IPS-18c (cell line): ENCODE results near the gene KYAT1.
"Not testable (repeated sequence)": the region's sequence is repeated elsewhere in the genome, so short reads cannot be mapped to it uniquely, and the experiment has no call there.

Experiments used
- H3K4me3 ChIP-seq: 2 replicates; pipeline ENCODE4 v1.7.0; 2013; ENCODE audit warnings: low read depth, mild to moderate bottlenecking, low read length, moderate library complexity; ENCODE audit not compliant: insufficient read depth
- H3K9me3 ChIP-seq: one replicate; pipeline ENCODE4 v1.6.1; 2013; ENCODE audit warnings: mild to moderate bottlenecking, low read length, moderate library complexity; ENCODE audit not compliant: control insufficient read depth, insufficient read depth

The KYAT1 gene

DNA sequence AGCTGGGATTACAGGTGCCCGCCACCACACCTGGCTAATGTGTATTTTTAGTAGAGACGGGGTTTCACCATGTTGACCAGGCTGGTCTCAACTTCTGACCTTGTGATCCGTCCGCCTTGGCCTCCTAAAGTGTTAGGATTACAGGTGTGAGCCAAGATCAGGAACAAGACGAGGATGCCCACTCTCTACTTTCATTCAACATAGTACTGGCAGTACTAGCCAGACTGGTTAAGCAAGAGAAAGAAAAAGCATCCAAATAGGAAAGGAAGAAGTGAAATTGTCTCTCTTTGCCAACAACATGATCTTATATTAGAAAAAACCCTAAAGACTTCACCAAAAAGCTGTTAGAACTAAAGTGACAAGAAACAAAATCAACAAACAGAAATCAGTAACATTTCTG, 70.9 kb downstream of the KYAT1 start:
- Histone ChIP-seq H3K4me3 (no peak overlapping the region), H3K9me3 (no peaks in the 10 kb centered on the region)

DNA sequence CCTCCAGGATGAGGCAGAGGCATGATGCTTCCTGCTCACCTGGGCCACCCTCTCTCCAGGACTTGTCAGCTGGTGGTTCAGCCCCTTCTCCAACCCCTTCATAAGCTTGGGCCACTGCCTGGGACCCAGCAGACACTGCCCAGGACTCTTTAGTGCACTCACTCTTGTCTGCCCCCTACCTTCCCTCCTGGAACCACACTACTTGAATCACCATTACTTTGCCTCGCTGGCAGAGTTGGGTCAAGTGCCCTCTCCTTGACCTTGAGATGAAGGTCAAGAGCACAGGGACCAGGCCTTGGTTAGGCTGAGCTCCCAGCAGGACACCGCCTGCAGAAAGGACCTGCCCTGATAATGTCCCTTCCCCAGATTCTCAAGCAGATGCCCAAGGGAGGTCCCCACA, 71.9 kb downstream of the KYAT1 start:
- H3K4me3 ChIP-seq, result no peak overlapping the region
- H3K9me3 ChIP-seq, result no peaks in the 10 kb centered on the region

DNA sequence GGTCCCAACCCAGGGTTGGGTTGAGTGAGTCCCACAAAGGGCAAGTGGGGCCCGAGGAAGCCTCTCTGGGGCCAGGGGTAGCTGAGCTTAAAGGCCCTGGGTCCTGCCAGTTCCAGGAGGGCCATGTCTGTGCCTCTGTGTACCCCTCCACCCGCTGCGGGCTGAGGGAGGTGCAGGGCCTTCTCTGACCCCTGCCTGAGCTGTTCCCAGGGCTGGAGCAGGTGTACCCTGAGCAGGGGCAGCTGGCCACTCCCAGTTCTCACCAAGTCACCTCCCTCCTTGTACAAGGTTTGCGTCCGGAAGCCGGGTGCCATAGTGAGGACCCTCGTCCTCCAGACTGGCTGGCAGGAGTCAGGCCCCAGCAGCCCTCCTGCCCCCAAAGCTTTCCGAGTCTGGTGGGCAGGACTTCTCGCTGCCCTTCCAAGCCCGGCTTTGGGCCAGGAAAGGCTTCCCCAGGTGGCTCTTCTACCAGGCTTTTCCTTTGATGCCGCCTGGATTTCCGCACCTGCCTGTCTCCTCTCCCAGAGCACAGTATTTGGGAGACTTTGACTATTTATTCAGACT, 72.6 kb downstream of the KYAT1 start:
- Histone ChIP-seq H3K4me3 (no peak overlapping the region), H3K9me3 (no peaks in the 10 kb centered on the region)

DNA sequence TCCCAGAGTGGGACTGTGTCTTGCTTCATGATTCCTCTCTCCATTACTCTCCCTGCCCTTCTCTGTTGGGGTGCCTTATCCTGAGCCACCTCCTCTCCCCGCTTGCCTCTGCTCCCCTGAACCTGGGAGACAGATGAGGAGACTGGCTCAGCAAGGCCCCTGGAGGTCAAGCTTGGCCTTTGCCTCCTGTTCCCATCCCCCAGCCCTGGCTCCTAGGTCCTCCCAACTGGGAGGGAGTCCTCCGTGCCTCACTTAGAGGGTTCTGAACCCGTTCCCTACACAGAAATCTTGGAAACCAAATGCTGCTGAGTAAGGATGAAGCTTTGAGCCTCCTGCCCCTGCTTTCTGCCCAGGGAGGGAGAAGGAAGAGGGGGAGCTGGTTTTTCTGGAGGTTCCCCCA, 73.2 kb downstream of the KYAT1 start:
- Histone ChIP-seq H3K4me3 (no peak overlapping the region), H3K9me3 (no peaks in the 10 kb centered on the region)

DNA sequence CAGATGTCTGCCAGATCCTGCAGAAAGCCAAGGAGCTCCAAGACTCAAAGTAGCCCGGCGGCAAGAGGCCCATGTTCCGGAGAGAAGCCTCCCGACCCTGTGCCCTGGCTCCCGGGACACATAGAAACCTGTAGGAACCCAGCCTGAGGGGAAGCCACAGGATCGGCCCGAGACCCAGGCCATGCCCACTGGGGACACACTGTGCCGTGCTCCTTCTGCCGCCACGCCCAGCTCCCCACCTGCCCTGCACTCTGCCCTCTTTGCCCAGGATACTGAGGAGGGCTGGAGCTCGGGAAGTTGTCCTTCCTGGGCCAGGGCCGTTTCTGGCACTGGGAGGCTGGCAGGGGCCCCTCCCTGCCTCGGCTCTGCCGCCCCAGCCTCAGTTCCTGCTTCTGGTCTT, 73.9 kb downstream of the KYAT1 start:
- Histone ChIP-seq H3K4me3 (no peak overlapping the region), H3K9me3 (no peaks in the 10 kb centered on the region)

DNA sequence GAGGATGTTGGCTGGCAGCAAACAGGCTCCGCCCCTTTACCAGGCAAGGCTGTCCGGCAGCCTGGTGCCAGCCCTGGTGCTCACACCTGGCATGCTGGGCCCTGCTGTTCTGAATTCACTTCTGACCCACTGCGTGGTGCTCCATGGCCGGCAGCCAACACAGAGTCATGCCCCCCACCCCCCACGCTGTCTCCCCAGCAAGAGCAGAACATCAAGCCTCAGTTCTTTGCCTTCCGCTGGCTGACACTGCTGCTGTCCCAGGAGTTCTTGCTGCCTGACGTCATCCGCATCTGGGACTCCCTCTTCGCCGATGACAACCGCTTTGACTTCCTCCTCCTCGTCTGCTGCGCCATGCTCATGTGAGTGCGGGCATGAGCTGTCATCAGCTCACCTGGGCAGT, 76.1 kb downstream of the KYAT1 start:
- H3K4me3 ChIP-seq, result no peak overlapping the region
- no peaks in the 10 kb centered on the region for H3K9me3 ChIP-seq

DNA sequence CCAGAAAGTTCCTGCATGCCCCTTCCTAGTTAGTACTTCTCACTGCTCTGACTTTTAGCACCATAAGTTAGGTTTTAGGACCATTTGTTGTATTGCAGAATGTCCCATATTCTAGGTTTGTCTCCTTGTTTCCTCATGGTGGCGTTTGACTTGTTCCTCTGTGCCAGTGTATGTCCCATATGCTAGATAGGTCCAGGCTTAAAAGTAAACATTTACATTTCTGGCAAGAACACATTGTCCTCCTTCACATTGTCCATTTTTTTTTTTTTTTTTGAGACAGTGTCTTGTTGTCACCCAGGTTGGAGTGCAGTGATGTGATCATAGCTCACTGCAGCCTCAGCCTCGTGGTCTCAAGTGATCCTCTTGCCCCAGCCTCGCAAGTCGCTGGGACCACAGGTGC, 79.3 kb downstream of the KYAT1 start:
- Histone ChIP-seq H3K4me3 (no peak overlapping the region), H3K9me3 (no peaks in the 10 kb centered on the region)

DNA sequence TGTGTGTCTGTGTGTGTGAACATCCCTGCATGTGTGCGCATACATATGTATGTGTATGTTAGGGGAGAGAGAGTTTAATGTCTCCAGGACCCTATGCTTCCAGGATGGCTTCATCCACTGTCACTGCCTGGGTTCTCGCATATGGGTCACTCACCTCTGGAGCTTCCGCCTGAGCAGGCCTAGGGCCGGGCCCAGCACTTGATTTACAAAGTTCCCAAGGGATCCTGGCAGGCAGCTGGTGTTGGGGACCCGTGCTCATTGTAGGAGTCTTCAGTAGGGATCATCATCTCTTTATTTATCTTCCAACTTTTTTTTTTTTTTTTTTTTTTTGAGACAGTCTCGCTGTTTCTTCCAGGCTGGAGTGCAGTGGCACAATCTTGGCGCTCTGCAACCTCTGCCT, 81.7 kb downstream of the KYAT1 start:
- Histone ChIP-seq H3K4me3 (no peak overlapping the region), H3K9me3 (no peaks in the 10 kb centered on the region)

DNA sequence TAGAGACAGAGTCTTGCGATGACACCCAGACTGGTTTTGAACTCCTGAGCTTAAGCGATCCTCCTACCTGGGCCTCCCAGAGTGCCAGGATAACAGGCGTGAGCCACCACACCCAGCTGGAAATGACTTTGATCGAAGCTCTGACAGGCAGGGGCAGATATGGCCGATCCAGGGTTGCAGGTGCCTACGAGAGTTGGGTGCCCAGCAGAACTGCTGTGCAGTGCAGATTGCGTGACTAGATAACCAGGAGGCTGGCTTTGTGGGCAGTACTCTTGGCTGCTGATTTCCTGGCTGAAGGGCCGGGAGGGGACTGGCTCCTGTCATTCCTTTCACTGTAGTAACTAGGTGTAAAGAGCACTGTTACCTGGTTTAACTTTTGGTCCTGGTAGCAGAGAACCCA, 82.9 kb downstream of the KYAT1 start:
- Histone ChIP-seq H3K4me3 (no peak overlapping the region), H3K9me3 (no peaks in the 10 kb centered on the region)

DNA sequence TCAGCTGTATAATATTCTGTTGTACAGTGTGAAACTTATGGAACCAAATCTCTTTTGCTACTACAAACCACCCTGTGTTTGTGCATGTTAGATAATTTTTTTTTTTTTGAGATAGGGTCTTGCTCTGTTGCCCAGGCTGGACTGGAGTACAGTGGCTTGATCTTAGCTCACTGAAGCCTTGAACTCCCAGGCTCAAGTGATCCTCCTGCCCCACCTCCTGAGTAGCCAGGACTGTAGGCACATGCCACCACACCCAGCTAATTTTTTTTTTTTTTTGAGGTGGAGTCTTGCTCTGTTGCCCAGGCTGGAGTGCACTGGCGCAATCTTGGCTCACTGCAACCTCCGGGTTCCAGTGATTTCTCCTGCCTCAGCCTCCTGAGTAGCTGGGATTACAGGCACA, 86.8 kb downstream of the KYAT1 start:
- H3K4me3 ChIP-seq, H3K9me3 ChIP-seq: not testable (repeated sequence)

DNA sequence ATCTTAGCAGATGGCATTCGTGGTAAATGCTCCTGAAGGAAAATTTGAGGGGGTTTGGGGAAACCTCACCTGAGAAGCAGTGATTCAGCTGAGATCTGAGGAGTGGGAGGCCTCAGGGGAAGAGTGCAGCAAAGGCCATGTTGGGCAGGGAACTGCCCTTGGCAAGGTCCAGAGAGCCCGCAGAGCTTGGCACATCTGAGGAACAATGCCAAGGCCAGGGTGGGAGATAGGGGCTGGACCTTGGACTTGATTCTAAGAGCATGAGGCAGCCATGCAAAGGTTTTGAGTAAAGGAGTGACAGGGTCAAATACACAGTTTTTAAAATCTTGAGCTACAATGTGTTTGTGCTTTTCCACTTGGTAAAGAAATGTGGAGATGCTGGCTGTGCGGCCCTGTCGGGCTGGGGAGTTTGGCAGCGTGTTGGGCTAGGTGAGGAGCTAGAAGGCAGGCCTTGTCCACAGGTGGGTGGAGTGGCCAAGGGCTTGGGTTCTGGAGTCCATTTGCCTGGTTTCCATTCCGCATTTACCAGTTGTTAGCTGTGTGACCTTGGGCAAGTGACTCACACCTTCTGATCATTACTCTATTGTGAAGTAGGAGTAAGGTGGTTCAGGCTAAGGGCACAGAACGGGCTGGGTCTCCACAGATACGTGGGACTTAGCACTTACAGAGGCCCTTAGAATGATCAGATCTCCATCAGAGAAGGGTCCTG, 88.6 kb downstream of the KYAT1 start:
- no peak overlapping the region for H3K4me3 ChIP-seq
- H3K9me3 ChIP-seq, result no peaks in the 10 kb centered on the region

DNA sequence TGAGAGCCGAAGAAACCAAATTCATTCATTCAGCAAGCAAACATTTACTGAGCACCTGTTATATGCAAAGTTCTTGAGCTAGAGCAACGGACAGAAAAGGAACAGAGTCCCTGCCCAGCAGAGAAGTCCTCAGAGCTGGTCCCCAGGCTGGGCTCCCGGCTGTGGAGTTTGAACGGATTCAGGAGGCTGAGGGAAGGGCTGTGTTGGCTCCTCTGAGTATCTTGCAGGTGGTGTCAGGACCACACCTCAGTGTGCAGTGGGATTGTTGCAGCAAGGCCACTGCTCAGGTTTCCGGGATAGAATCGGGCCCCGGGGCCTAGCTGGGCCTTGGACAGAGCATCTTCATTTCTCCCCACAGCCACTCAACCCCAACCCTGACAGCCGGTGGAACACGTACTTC, 89.6 kb downstream of the KYAT1 start:
- H3K9me3 ChIP-seq, result no peaks in the 10 kb centered on the region
- no peak overlapping the region for H3K4me3 ChIP-seq

DNA sequence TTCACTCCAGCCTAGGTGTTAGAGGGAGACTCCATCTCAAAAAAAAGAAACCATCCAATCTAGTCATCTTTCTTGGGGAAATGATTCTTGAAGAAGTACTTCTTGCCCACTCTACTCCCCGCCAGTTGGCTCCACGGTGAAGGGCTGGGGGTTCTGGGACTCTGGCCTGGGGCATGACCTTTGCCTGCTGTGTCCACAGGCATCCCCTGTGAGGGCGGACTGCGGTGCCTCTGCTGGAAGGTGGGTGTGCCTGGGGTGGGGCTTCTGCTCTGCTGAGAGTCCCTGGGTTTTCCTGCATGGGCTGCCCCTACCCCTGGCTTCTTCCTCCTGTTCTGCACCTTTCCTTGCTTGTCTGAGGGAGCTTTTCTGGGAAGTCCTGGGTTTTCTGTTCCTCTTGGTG, 91.2 kb downstream of the KYAT1 start:
- Histone ChIP-seq H3K9me3 (no peaks in the 10 kb centered on the region), H3K4me3 (no peak overlapping the region)

DNA sequence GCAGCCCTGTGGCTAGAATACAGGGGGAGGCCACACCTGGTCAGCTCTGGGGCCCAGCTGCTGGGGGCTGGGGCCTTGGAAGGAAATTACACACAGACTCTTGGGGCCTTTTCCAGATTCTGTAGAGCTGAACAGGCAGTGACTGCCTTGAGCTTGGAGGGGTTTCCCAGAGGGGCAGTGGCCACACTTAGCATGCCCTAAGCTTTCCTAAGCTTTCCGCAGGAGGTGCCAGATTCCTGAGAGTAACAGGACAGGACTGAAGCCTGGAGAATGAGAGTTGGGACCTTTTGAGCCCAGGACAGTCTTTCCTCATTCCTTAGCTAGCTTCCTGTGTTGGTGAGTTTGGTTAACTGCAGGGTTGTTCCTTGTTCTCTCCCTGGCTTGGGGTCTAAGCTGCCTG, 93.3 kb downstream of the KYAT1 start:
- Histone ChIP-seq H3K4me3 (peak overlapping the region; percentile 89), H3K9me3 (no peaks in the 10 kb centered on the region)

DNA sequence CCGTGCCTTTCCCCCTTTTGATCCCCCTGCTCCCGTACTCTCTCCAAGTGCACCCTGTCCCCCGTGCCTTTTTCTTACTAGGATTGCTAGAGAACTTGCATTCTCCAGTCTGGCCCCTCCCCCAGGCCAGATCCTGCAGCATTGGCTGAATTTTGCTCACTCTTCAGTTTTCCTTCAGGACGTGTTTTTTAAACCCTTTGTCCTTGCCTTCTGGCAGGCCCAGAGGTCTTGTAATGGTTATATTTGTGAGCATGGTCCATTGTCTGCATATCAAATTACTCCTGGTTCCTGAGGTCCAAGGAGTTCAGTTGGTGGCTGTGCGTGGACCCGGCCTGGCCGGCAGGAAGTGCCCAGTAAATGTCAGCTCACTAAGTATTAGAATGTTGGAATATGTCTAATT, 94.1 kb downstream of the KYAT1 start:
- Histone ChIP-seq H3K9me3 (no peaks in the 10 kb centered on the region), H3K4me3 (peak overlapping the region; percentile 89)

DNA sequence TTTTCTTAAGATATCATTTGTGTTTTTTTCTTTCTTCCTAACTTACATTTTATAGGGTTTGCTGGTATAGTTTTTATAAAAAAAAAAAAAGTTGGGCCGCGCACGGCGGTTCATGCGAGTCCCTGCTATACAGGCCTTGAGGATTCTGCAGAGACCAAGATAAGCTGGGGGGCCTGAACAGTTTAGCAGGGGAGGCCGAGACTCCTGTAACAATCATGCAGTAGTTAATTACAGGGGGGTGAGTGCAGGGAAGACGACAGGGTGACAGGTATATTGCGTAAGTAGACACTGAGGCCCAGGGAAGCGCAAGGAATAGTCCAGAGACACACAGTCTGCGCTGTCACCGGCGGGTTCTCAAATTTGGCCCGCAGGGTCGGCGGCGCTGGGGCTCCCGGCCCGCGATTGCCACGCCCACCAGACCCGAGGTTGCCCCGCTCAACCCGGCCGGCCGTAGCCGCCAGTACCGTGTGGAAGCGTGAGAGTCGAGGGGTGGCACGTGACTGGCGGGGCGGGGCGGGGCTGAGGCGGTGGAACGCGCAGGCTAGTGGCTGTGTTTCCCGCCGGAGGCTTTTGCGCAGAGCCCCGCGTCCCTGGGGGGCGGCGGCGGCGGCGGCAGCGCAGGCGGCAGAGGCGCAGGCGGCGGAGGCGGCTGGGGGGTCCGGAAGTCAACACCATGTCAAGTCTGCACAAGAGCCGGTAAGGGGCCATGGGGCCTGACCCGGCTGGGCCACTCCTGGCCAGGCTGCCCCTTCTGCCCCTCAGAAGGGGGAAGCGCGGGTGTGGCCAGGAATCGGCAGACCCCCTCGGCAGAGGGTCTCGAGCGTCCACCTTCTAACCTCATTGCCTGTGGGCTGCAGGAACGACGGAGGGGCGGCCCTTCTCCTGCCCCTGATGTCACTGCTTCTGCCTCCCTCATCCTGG, 94.8 kb downstream of the KYAT1 start, which contains the start of gene TBC1D13:
Gene TBC1D13, plus strand, starts transcription at position 573 of the 921 bp plus-strand sequence. Its CDS starts 101 bp downstream, at position 674.
- no peaks in the 10 kb centered on the region for H3K9me3 ChIP-seq
- peak within 1 kb of the TSS; percentile 89 for H3K4me3 ChIP-seq

DNA sequence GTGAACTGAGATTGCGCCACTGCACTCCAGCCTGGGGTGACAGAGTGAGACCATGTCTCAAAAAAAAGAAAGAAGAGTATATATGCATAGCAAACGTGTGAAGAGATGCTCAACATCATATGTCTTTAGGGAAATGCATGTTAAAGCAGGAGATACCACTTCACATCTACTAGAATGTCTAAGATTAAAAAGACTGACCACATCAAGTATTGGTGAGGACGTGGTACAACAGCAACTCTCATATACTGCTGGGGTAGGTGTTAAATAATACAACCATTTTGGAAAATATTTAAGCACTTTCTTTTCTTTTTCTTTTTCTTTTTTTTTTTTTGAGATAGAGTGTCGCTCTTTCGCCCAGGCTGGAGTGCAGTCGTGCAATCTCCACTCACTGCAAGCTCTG, 96.3 kb downstream of the KYAT1 start:
- Histone ChIP-seq H3K4me3 (no peak overlapping the region), H3K9me3 (no peaks in the 10 kb centered on the region)
